Measurements from ENCODE around the gene CHST10.
"Not testable (repeated sequence)": the region's sequence is repeated elsewhere in the genome, so short reads cannot be mapped to it uniquely, and the experiment has no call there.

CHST10 gene

GRCh38 chr2:100393362-100393761 lies 24.1 kb downstream of the CHST10 start:
- no peak for DNase-seq

GRCh38 chr2:100392715-100393114 lies 24.8 kb downstream of the CHST10 start:
- no peak for DNase-seq

- DNase-seq, result peak in 8 of 14 donors; percentile 8 to 90 (median 43)
These were observed 25.5 kb downstream of the CHST10 start for GRCh38 chr2:100391735-100392515.

- no peak for DNase-seq
These were observed 27.2 kb downstream of the CHST10 start for GRCh38 chr2:100390001-100390940.

GRCh38 chr2:100388703-100389102 lies 28.8 kb downstream of the CHST10 start:
- DNase-seq, result no peak

GRCh38 chr2:100383954-100384353 lies 33.5 kb downstream of the CHST10 start:
- DNase-seq, result no peak

- no peak for DNase-seq
These were observed 34.2 kb downstream of the CHST10 start for GRCh38 chr2:100383306-100383705.

GRCh38 chr2:100381240-100381639 lies 36.2 kb downstream of the CHST10 start:
- DNase-seq, result peak in 12 of 14 donors; percentile 15 to 66 (median 48)

GRCh38 chr2:100380681-100381080 lies 36.8 kb downstream of the CHST10 start:
- DNase-seq, result no peak

GRCh38 chr2:100376836-100377235 lies 40.6 kb downstream of the CHST10 start:
- DNase-seq, result no peak

GRCh38 chr2:100367163-100367562 lies 50.3 kb downstream of the CHST10 start:
- no peak for DNase-seq

GRCh38 chr2:100365434-100365833 lies 52.0 kb downstream of the CHST10 start:
- no peak for DNase-seq

- DNase-seq, result not testable (repeated sequence)
These were observed 55.2 kb downstream of the CHST10 start for GRCh38 chr2:100362269-100362668.

- DNase-seq, result no peak
These were observed 57.9 kb downstream of the CHST10 start for GRCh38 chr2:100359576-100359975.

GRCh38 chr2:100358554-100358953 lies 58.9 kb downstream of the CHST10 start:
- no peak for DNase-seq

- no peak for DNase-seq
These were observed 64.9 kb downstream of the CHST10 start for GRCh38 chr2:100352521-100352920.

- DNase-seq, result no peak
These were observed 66.7 kb downstream of the CHST10 start for GRCh38 chr2:100350661-100351185.

- DNase-seq, result not testable (repeated sequence)
These were observed 72.3 kb downstream of the CHST10 start for GRCh38 chr2:100345144-100345543.

- DNase-seq, result no peak
These were observed 73.0 kb downstream of the CHST10 start for GRCh38 chr2:100344433-100344832.

- DNase-seq, result not testable (repeated sequence)
These were observed 75.0 kb downstream of the CHST10 start for GRCh38 chr2:100342466-100342865.

Data from C1 segment of cervical spinal cord (tissue), 14 donors.